ENCODE data around the gene PAPPA2. TPM values are rescaled to one million over a fixed set of nuclear protein-coding genes. Genes with fewer than 3 reads are reported as not detected.

The PAPPA2 gene
- total and polyA plus RNA-seq, 2 of the 8 experiments (the other 6 are each of a cell fraction or from before 2014, with no cell fraction given): 0.08 to 0.88 TPM

GRCh38 chr1:176638713-176639526, 175.9 kb downstream of the PAPPA2 start:
- H3K9ac ChIP-seq (replicated peaks in 1 of 4; ENCODE audit: extremely low read depth in 1 of 4, low read depth in 3 of 4, low read length in 3 of 4): no peak overlapping the region
- no peak overlapping the region for H2BK15ac ChIP-seq (ENCODE audit: low read length)
- no peak overlapping the region for H3K4ac ChIP-seq (replicated peaks; ENCODE audit: insufficient read length, low read depth, low read length)
- 85% methylated on average over 3 of the region's 3 CpGs; no CpG with 5 or more reads in 1 of the 2 experiments for WGBS, 2 experiments (ENCODE audit: extremely low coverage in 1 of 2, insufficient coverage in 1 of 2, insufficient read length in 1 of 2, insufficient replicate concordance in 2 of 2, low coverage in 1 of 2, low lambda C conversion rate in 2 of 2, missing lambda C conversion rate in 1 of 2)
- no peak overlapping the region for H2AFZ ChIP-seq (ENCODE audit: low read length)
- H3K4me2 ChIP-seq (ENCODE audit: insufficient read depth in 1 of 2, low read depth in 2 of 2, low read length in 2 of 2): no peak overlapping the region
- POLR2A ChIA-PET (ENCODE audit: partially characterized antibody): no interaction called here
- H3K14ac ChIP-seq (ENCODE audit: insufficient read length): no peak overlapping the region
- no peaks in the 10 kb centered on the region for H3K36me3 ChIP-seq (ENCODE audit: control insufficient read depth in 2 of 4, insufficient read depth in 4 of 4, low read length in 3 of 4)
- no peak overlapping the region for H4K5ac ChIP-seq (ENCODE audit: insufficient read length, low read depth, low read length)
- peaks cover 0 to 3% (median 0%) of the 10 kb centered on the region in 4 experiments; a peak in 2 of 7 replicates for H3K4me1 ChIP-seq (replicated peaks in 1 of 4; ENCODE audit: control insufficient read depth in 3 of 4, insufficient read depth in 4 of 4, low read length in 3 of 4)
- CTCF ChIA-PET (ENCODE audit: partially characterized antibody): interaction anchor here (1.0 to 1.6 kb wide), 3 partner anchors 19 to 126 kb away, joined by 3 read pairs; no protein-coding TSS in a partner anchor
- no peak overlapping the region for H3K27ac ChIP-seq (ENCODE audit: low read depth, low read length)
- peak overlapping the region in 1 of 4 experiments; percentile 2; a peak in 1 of 8 replicates for H3K4me3 ChIP-seq (ENCODE audit: extremely low read depth in 1 of 4, insufficient read depth in 2 of 4, low read depth in 3 of 4, low read length in 4 of 4)
- H2BK20ac ChIP-seq (ENCODE audit: low read length): no peak overlapping the region
- no peak overlapping the region for H4K8ac ChIP-seq (ENCODE audit: extremely low read depth, insufficient read depth, low read length)
- no peak overlapping the region for H2BK5ac ChIP-seq (ENCODE audit: low read depth, low read length)
- H3K79me2 ChIP-seq (ENCODE audit: control insufficient read depth in 1 of 2, insufficient read depth in 2 of 2, low read length in 2 of 2): no peaks in the 10 kb centered on the region
- FAIRE-seq: no peak
- no peak overlapping the region for H4K91ac ChIP-seq (replicated peaks; ENCODE audit: insufficient read length, low read length)
- H2BK12ac ChIP-seq (ENCODE audit: low read depth, low read length): peak overlapping the region; percentile 55; the same call in 1 of the 2 replicates
- no peak overlapping the region for H3K56ac ChIP-seq (replicated peaks; ENCODE audit: insufficient read length, low read depth, low read length)
- H4K20me1 ChIP-seq (replicated peaks in 1 of 2; ENCODE audit: control insufficient read depth in 1 of 2, insufficient read depth in 2 of 2, low read length in 2 of 2): no peaks in the 10 kb centered on the region
- DNase-seq (ENCODE audit: low read depth in 1 of 2, low spot score in 2 of 2): no peak
- no peak overlapping the region for H3K18ac ChIP-seq (ENCODE audit: extremely low read depth, low read length)
- H2BK120ac ChIP-seq (replicated peaks; ENCODE audit: low read depth, low read length): no peak overlapping the region
- no peaks in the 10 kb centered on the region; the same call in 1 of the 2 replicates for H3K23me2 ChIP-seq (ENCODE audit: low read depth, low read length)
- no peaks in the 10 kb centered on the region for H3K27me3 ChIP-seq (replicated peaks in 1 of 4; ENCODE audit: control insufficient read depth in 3 of 4, extremely low read depth in 1 of 4, insufficient read depth in 3 of 4, low read length in 3 of 4)
- no peaks in the 10 kb centered on the region for H3K79me1 ChIP-seq (ENCODE audit: low read depth, low read length)
- no peak overlapping the region for H3K23ac ChIP-seq (ENCODE audit: insufficient read length)
- H2AK5ac ChIP-seq (ENCODE audit: low read depth, low read length): no peak overlapping the region
- no peaks in the 10 kb centered on the region for H3K9me3 ChIP-seq (ENCODE audit: insufficient read depth in 2 of 2, low read depth in 1 of 2, low read length in 1 of 2)
- TF ChIP-seq HDAC2 (IDR thresholded peaks at IDR 0.05; ENCODE audit: borderline replicate concordance in 1 of 2, low read depth in 2 of 2, low read length in 2 of 2): no peak
- no peak for TF ChIP-seq SIN3A (conservative IDR thresholded peaks at IDR 0.05 in 1 of 2, IDR thresholded peaks at IDR 0.05 in 1 of 2; ENCODE audit: low read depth in 1 of 2, low read length in 2 of 2)
- no peak for TF ChIP-seq SP4 (IDR thresholded peaks at IDR 0.05; ENCODE audit: low read length)
- TF ChIP-seq POLR2AphosphoS5 (IDR thresholded peaks at IDR 0.05; ENCODE audit: low read depth, low read length): no peak
- TF ChIP-seq RXRA (IDR thresholded peaks at IDR 0.05; ENCODE audit: insufficient read depth, low read depth, low read length): no peak
- no peak for TF ChIP-seq TCF12 (IDR thresholded peaks at IDR 0.05; ENCODE audit: low read depth, low read length)
- TF ChIP-seq GABPA (IDR thresholded peaks at IDR 0.05; ENCODE audit: borderline replicate concordance, insufficient read depth, low read length): no peak
- TF ChIP-seq JUND (IDR thresholded peaks at IDR 0.05; ENCODE audit: low read length): no peak
- TF ChIP-seq PHF8 (conservative IDR thresholded peaks at IDR 0.05; ENCODE audit: low read depth, low read length): no peak
- no peak for TF ChIP-seq SUZ12 (IDR thresholded peaks at IDR 0.05; ENCODE audit: low read length)
- TF ChIP-seq YY1 (IDR thresholded peaks at IDR 0.05; ENCODE audit: low read depth, low read length): no peak
- TF ChIP-seq RNF2 (IDR thresholded peaks at IDR 0.05; ENCODE audit: borderline replicate concordance, low read depth, low read length, missing control alignments, poor library complexity, severe bottlenecking): no peak
